ENCODE results near the gene SRI.

DNA sequence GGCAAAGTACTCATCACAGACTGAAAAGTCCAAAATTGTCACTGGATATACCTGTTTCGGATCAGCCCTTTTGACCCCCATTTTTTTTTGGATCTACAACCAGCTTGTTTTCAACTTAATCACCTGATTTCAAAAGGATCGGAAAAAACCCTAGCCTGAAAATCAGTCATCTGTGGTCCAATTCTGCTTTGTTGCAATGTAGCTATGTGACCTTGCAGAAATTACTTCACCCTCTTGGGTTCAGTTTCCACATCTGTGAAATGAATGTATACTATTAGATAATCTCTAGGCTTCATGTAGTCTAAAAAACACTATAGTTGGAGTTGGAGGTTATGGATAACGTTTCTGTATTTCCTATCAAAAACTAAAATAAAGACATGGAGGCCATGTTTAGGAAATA is 49.7 kb upstream of the SRI start:
- TF ChIP-seq POLR2A (IDR thresholded peaks at IDR 0.05) = no peak
- TF ChIP-seq, protein P1, sequence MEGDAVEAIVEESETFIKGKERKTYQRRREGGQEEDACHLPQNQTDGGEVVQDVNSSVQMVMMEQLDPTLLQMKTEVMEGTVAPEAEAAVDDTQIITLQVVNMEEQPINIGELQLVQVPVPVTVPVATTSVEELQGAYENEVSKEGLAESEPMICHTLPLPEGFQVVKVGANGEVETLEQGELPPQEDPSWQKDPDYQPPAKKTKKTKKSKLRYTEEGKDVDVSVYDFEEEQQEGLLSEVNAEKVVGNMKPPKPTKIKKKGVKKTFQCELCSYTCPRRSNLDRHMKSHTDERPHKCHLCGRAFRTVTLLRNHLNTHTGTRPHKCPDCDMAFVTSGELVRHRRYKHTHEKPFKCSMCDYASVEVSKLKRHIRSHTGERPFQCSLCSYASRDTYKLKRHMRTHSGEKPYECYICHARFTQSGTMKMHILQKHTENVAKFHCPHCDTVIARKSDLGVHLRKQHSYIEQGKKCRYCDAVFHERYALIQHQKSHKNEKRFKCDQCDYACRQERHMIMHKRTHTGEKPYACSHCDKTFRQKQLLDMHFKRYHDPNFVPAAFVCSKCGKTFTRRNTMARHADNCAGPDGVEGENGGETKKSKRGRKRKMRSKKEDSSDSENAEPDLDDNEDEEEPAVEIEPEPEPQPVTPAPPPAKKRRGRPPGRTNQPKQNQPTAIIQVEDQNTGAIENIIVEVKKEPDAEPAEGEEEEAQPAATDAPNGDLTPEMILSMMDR (IDR thresholded peaks at IDR 0.05) = no peak
